CD4-positive, CD25-positive, alpha-beta regulatory T cell (primary cell): Measurements from ENCODE around the gene PDE4D. TPM values are rescaled to one million over a fixed set of nuclear protein-coding genes. Genes with fewer than 3 reads are reported as not detected.
"Not testable (repeated sequence)": the region's sequence is repeated elsewhere in the genome, so short reads cannot be mapped to it uniquely, and the experiment has no call there.

Source experiments
- ATAC-seq, 2 donors: fragments of 150-1000 bp; cut with Tn5 transposase; one replicate each; pipeline ENCODE4 v1.10.0; 2021; ENCODE audit warnings: low read depth in 2 of 2, moderate number of reproducible peaks in 2 of 2, moderate library complexity in 1 of 2
- DNase-seq, 3 donors: peaks; one replicate each; pipeline versions ENCODE4 v3.0.0 to v3.0.0-alpha.2; 2012 to 2022; ENCODE audit warnings: mixed read lengths in 1 of 3
- H3K27ac ChIP-seq: one replicate; pipeline ENCODE4 v1.7.0; 2013; ENCODE audit warnings: mild to moderate bottlenecking, low read length; ENCODE audit not compliant: insufficient read depth, poor library complexity, severe bottlenecking
- H3K27me3 ChIP-seq: one replicate; pipeline ENCODE4 v1.7.0; 2013; ENCODE audit warnings: low read length; ENCODE audit not compliant: control insufficient read depth, insufficient read depth
- H3K36me3 ChIP-seq: one replicate; pipeline ENCODE4 v1.7.0; 2013; ENCODE audit warnings: mild to moderate bottlenecking, low read length, moderate library complexity; ENCODE audit not compliant: control insufficient read depth, insufficient read depth
- H3K4me1 ChIP-seq: 2 replicates; pipeline ENCODE4 v1.7.0; 2013; ENCODE audit warnings: mild to moderate bottlenecking, low read length; ENCODE audit not compliant: insufficient read depth, control insufficient read depth, poor library complexity, severe bottlenecking
- H3K4me3 ChIP-seq: one replicate; pipeline ENCODE4 v1.7.0; 2013; ENCODE audit warnings: low read depth, mild to moderate bottlenecking, low read length, moderate library complexity
- H3K9me3 ChIP-seq, 2 experiments: 1 replicate in 1 of 2; 2 replicates in 1 of 2; pipeline ENCODE4 v1.7.0; 2013; ENCODE audit warnings: low read length in 2 of 2, mild to moderate bottlenecking in 1 of 2, moderate library complexity in 1 of 2; ENCODE audit not compliant: control insufficient read depth in 2 of 2
- H3K27ac Mint-ChIP-seq, 3 donors: one replicate each; pipeline ENCODE4 v1.8.0; 2020 to 2022; ENCODE audit warnings: mild to moderate bottlenecking in 3 of 3, mixed read lengths in 3 of 3, moderate library complexity in 2 of 3
- H3K27me3 Mint-ChIP-seq: one replicate; pipeline ENCODE4 v1.8.0; 2022; ENCODE audit warnings: mild to moderate bottlenecking, mixed read lengths
- H3K36me3 Mint-ChIP-seq: one replicate; pipeline ENCODE4 v1.8.0; 2020; ENCODE audit warnings: mixed read lengths
- H3K4me1 Mint-ChIP-seq, 4 donors: one replicate each; pipeline ENCODE4 v1.8.0; 2020 to 2022; ENCODE audit warnings: mixed read lengths in 4 of 4, mild to moderate bottlenecking in 1 of 4
- H3K4me3 Mint-ChIP-seq, 4 donors: one replicate each; pipeline ENCODE4 v1.8.0; 2020 to 2022; ENCODE audit warnings: mild to moderate bottlenecking in 4 of 4, mixed read lengths in 4 of 4, moderate library complexity in 3 of 4
- H3K9me3 Mint-ChIP-seq, 7 donors: one replicate each; pipeline ENCODE4 v1.8.0; 2020 to 2022; ENCODE audit warnings: mixed read lengths in 7 of 7, mild to moderate bottlenecking in 3 of 7, moderate library complexity in 2 of 7
- polyA plus RNA-seq, 4 donors: library from polyadenylated mRNA; unstranded; fragments of 300-500 nt; fragmentation: Illumina TruSeq; gene quantifications; one replicate each; pipeline ENCODE4 v1.2.3, GENCODE V29; 2021
- total RNA-seq: library from RNA; stranded (reverse); gene quantifications from one replicate; pipeline ENCODE4 v1.2.3, GENCODE V29; 2022

PDE4D gene
- total and polyA plus RNA-seq, 5 donors from 2014 or later = 2.1 to 39.9 (median 4.8) TPM

DNA sequence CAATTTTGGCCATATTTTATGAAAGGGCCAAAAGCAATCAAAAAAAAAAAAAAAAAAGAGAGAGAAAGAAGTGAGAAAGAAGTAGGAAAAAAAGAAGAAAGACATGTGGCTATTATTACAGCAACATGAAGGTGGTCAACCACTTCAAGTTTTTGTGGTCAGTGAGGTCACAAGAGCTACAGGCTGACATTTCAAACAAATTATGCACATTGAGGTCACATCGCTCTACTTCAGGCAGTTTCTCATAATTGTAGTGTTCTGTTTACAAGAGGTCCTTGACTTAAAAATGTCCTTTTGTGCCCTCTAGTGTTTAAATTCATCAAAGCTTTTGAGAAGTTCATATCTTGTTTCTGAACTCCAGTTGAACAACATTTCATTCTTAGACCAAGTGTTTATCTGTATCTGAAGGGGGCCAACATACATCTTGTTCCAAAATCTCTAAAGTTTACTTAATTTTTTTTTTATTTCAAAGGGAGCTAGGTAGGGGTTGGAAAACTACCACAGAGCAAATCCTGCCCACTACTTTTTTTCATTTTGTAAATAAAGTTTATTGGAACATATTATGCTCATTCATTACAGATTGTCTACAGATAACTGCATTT lies 513.1 kb downstream of the PDE4D start:
- peaks cover 0 to 2% (median 0%) of the 10 kb centered on the region in 7 donors for H3K9me3 Mint-ChIP-seq
- H3K4me1 Mint-ChIP-seq = peaks cover 0 to 6% (median 0%) of the 10 kb centered on the region in 4 donors
- no peaks in the 10 kb centered on the region for H3K4me1 ChIP-seq
- H3K36me3 Mint-ChIP-seq = no peaks in the 10 kb centered on the region
- H3K27me3 ChIP-seq = no peaks in the 10 kb centered on the region
- H3K9me3 ChIP-seq = no peaks in the 10 kb centered on the region
- no peak overlapping the region for H3K27ac Mint-ChIP-seq
- peak in 2 of 3 donors; percentile 29 to 66 for DNase-seq
- peaks cover 5% of the 10 kb centered on the region for H3K27me3 Mint-ChIP-seq
- H3K4me3 ChIP-seq = no peak overlapping the region
- no peaks in the 10 kb centered on the region for H3K36me3 ChIP-seq
- ATAC-seq = peak; percentile 68 to 72
- no peak overlapping the region for H3K27ac ChIP-seq
- no peak overlapping the region for H3K4me3 Mint-ChIP-seq

DNA sequence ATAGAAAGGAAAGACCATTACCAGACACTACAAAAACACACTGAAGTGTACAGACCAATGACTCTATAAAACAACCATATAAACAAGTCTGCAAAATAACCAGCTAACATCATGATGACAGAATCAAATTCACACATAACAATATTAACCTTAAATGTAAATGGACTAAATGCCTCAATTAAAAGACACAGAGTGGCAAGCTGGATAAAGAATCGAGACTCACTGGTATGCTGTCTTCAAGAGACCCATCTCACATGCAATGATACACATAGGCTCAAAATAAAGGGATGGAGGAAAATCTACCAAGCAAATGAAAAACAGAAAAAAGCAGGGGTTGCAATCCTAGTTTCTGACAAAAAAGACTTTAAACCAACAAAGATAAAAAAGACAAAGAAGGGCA lies 519.5 kb downstream of the PDE4D start:
- not testable (repeated sequence) for H3K27ac ChIP-seq, H3K4me3 ChIP-seq, H3K4me1 ChIP-seq, H3K27me3 Mint-ChIP-seq, H3K4me3 Mint-ChIP-seq, H3K27me3 ChIP-seq, H3K9me3 ChIP-seq, H3K36me3 Mint-ChIP-seq, H3K36me3 ChIP-seq, ATAC-seq, DNase-seq, H3K4me1 Mint-ChIP-seq
- Mint-ChIP-seq H3K9me3 (peaks cover 0 to 18% (median 5%) of the 10 kb centered on the region in 7 donors), H3K27ac (peak overlapping the region in 1 of 3 donors; percentile 29)

DNA sequence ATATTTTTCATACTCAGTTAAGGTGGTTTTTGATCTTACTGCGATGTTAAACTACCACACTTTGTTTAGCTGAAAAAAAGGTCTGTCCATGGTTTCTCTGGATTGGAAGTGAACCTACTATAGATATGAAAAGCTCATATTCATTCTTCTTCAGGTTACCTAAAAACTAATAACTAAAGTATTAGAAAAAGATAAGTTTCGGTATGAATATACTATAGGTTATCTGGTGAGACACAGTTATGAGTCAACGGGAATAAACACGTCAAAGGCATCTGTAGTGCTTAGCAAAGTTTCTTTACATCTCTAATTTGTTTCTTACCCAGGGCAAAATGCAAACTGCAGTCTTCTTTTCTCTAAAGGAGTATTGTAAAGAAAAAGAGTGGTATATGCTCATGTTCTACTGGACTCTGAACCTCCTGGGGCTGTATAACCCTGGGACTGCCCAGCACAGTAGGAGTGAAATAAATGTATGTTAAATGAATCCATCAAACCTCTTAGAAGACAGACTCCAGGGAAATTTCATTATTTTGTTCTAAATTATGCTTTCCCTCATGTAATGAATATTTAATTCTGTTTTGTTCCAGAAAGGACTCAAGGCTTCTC lies 521.9 kb downstream of the PDE4D start:
- no peak overlapping the region for H3K4me3 Mint-ChIP-seq
- H3K27me3 ChIP-seq = peaks cover 2% of the 10 kb centered on the region
- H3K36me3 Mint-ChIP-seq = no peaks in the 10 kb centered on the region
- H3K4me3 ChIP-seq = no peak overlapping the region
- no peak overlapping the region for H3K27ac ChIP-seq
- H3K4me1 ChIP-seq = no peaks in the 10 kb centered on the region
- H3K36me3 ChIP-seq = no peaks in the 10 kb centered on the region
- ATAC-seq (no peak), DNase-seq (no peak)
- H3K4me1 Mint-ChIP-seq = peaks cover 2 to 8% (median 5%) of the 10 kb centered on the region in 4 donors
- H3K27ac Mint-ChIP-seq = no peak overlapping the region
- peaks cover 0 to 5% of the 10 kb centered on the region in 2 experiments for H3K9me3 ChIP-seq
- no peaks in the 10 kb centered on the region for H3K27me3 Mint-ChIP-seq
- H3K9me3 Mint-ChIP-seq = peaks cover 0 to 18% (median 5%) of the 10 kb centered on the region in 7 donors

DNA sequence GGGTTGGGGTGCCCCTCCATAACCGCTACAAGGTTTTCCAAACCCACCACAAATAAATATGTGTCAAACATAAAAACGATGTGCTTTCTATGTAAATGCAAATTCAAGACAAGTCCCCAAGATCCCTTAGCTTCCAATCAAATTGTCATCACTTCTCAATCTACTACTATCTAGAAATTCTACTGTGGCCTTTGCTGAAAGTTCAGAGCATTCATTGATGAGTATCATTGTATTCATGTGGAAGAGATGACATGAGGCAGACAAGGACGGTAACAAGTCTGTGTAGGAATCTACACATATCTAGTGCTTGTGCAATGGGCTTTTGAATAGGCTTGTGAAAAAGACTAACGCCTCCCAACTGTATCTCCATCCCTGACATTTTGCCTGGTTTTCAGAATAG lies 524.6 kb downstream of the PDE4D start:
- Mint-ChIP-seq H3K4me3 (no peak overlapping the region), H3K4me1 (peaks cover 2 to 8% (median 5%) of the 10 kb centered on the region in 4 donors), H3K9me3 (peaks cover 0 to 6% (median 2%) of the 10 kb centered on the region in 7 donors), H3K27me3 (no peaks in the 10 kb centered on the region), H3K27ac (no peak overlapping the region), H3K36me3 (no peaks in the 10 kb centered on the region)
- ATAC-seq = no peak
- DNase-seq = no peak
- no peaks in the 10 kb centered on the region for H3K4me1 ChIP-seq
- no peak overlapping the region for H3K4me3 ChIP-seq
- H3K27me3 ChIP-seq = peaks cover 4% of the 10 kb centered on the region
- H3K9me3 ChIP-seq = peaks cover 0 to 2% of the 10 kb centered on the region in 2 experiments
- no peaks in the 10 kb centered on the region for H3K36me3 ChIP-seq
- H3K27ac ChIP-seq = no peak overlapping the region

DNA sequence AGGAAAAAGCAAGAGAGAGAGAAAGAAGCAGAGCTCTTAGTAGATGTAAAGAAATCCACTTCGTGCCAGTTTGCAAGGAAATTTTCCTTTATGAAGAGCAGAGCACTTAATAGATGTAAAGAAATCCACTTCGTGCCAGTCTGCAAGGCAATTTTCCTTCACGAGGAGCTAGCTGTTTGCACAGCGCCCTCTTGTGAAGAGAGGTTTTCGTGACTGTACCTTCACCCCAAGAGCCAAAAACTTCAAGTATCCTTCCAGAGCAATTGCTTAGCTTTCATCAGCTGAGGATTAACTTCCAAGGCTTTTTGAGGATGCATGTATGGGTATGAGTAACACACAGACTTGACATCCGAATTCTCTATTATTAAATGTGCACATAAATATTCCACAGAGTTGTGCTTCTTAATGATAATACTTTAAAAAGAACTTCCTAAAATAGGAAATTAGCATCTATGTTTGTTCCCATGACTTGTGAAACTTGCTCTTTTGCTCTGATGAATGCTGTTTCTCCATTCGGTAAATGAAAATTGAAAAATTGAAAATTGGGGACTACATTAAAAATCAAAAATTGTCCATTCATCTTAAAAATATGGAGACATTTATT lies 525.6 kb downstream of the PDE4D start:
- DNase-seq = peak in 2 of 3 donors; percentile 5 to 56
- no peak for ATAC-seq

DNA sequence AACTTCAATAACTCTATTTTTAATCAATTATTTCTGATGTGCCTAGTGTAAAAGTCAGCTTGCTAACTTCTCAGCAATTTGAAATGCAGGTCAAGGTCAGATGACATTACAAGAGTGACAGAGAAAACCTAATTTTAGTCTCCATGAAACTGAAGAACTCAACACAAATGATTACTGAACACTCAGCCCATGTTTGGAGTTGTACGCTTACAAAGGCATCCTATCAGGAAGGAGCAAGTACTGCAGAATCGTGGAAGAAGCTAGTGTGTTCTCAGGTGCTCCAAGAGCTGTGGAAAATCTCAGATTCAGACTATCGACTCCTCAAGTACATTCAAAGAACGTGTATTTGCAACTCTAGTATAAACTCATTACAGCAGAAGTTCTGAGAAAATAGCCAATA lies 526.7 kb downstream of the PDE4D start:
- H3K36me3 Mint-ChIP-seq = no peaks in the 10 kb centered on the region
- H3K9me3 Mint-ChIP-seq = peaks cover 0 to 3% (median 0%) of the 10 kb centered on the region in 7 donors
- Histone ChIP-seq H3K9me3 (no peaks in the 10 kb centered on the region), H3K27me3 (peaks cover 4% of the 10 kb centered on the region), H3K4me1 (no peaks in the 10 kb centered on the region), H3K4me3 (no peak overlapping the region), H3K36me3 (no peaks in the 10 kb centered on the region), H3K27ac (no peak overlapping the region)
- ATAC-seq (no peak), DNase-seq (no peak)
- peaks cover 2 to 8% (median 5%) of the 10 kb centered on the region in 4 donors for H3K4me1 Mint-ChIP-seq
- no peak overlapping the region for H3K4me3 Mint-ChIP-seq
- H3K27me3 Mint-ChIP-seq = no peaks in the 10 kb centered on the region
- no peak overlapping the region for H3K27ac Mint-ChIP-seq

More for the DNA sequence above, 525.6 kb downstream of the PDE4D start:
- H3K4me3 Mint-ChIP-seq = no peak overlapping the region
- Histone ChIP-seq H3K9me3 (no peaks in the 10 kb centered on the region), H3K4me1 (no peaks in the 10 kb centered on the region), H3K4me3 (no peak overlapping the region), H3K27ac (no peak overlapping the region), H3K27me3 (peaks cover 4% of the 10 kb centered on the region), H3K36me3 (no peaks in the 10 kb centered on the region)
- peaks cover 0 to 3% (median 0%) of the 10 kb centered on the region in 7 donors for H3K9me3 Mint-ChIP-seq
- H3K4me1 Mint-ChIP-seq = peaks cover 2 to 8% (median 5%) of the 10 kb centered on the region in 4 donors
- H3K27ac Mint-ChIP-seq = no peak overlapping the region
- no peaks in the 10 kb centered on the region for H3K27me3 Mint-ChIP-seq
- no peaks in the 10 kb centered on the region for H3K36me3 Mint-ChIP-seq

DNA sequence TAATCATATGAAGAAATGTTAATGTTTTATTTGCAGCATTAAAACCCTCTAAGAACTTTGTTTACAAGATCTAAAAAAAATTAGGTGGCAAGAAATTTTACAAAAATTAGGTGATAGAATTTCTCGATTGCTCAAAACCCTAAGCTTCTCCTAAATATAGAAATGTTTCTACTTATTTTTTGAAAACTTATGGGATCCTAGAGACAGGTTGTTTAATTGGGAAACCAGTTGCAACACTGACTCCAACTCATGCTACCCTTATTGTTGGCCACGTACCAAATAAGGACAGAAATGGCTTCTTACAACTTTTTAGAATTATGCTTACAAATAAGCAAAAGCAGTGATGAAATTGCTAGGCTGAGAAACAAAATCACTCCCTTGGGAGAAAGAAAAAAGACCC lies 531.1 kb downstream of the PDE4D start:
- Mint-ChIP-seq H3K36me3 (no peaks in the 10 kb centered on the region), H3K27ac (no peak overlapping the region), H3K27me3 (no peaks in the 10 kb centered on the region), H3K4me1 (peaks cover 0 to under 1% (median 0%) of the 10 kb centered on the region in 4 donors), H3K4me3 (no peak overlapping the region), H3K9me3 (peaks cover 0 to 2% (median 0%) of the 10 kb centered on the region in 7 donors)
- Histone ChIP-seq H3K4me1 (no peaks in the 10 kb centered on the region), H3K27ac (no peak overlapping the region), H3K9me3 (no peaks in the 10 kb centered on the region), H3K27me3 (peaks cover 2% of the 10 kb centered on the region), H3K4me3 (no peak overlapping the region), H3K36me3 (no peaks in the 10 kb centered on the region)
- no peak for ATAC-seq
- DNase-seq = no peak
